Natural killer cell (primary cell): ENCODE results near the gene SLCO4A1. TPM values are rescaled to one million over a fixed set of nuclear protein-coding genes. Genes with fewer than 3 reads are reported as not detected.

Experiments used
- ATAC-seq, 3 donors: fragments of 150-1000 bp in 2 of 3; fragments of 200-7000 bp in 1 of 3; cut with Tn5 transposase; 1 replicate in 1 of 3; 2 replicates in 2 of 3; pipeline ENCODE4 v1.10.0; 2021; ENCODE audit warnings: mild to moderate bottlenecking in 2 of 3, moderate library complexity in 2 of 3
- DNase-seq, 2 donors: peaks; one replicate each; pipeline versions ENCODE4 v3.0.0 to v3.0.0-alpha.2; 2013 to 2021; ENCODE audit warnings: mixed read lengths in 1 of 2
- H3K27ac ChIP-seq: one replicate; pipeline ENCODE4 v1.5.1; 2013; ENCODE audit warnings: mild to moderate bottlenecking, low read length
- H3K27me3 ChIP-seq: one replicate; pipeline ENCODE4 v1.6.1; 2013; ENCODE audit warnings: low read length; ENCODE audit not compliant: control insufficient read depth, insufficient read depth
- H3K36me3 ChIP-seq: one replicate; pipeline ENCODE4 v1.6.1; 2013; ENCODE audit warnings: low read length; ENCODE audit not compliant: control insufficient read depth, insufficient read depth
- H3K4me1 ChIP-seq: one replicate; pipeline ENCODE4 v1.6.1; 2013; ENCODE audit warnings: low read length; ENCODE audit not compliant: control insufficient read depth, insufficient read depth
- H3K4me3 ChIP-seq: one replicate; pipeline ENCODE4 v1.5.1; 2013; ENCODE audit warnings: low read length
- H3K9me3 ChIP-seq: one replicate; pipeline ENCODE4 v1.6.1; 2013; ENCODE audit warnings: low read length; ENCODE audit not compliant: control insufficient read depth, insufficient read depth
- H3K27ac Mint-ChIP-seq, 2 donors: one replicate each; pipeline ENCODE4 v1.8.0; 2022; ENCODE audit warnings: mild to moderate bottlenecking in 2 of 2, mixed read lengths in 2 of 2, moderate library complexity in 1 of 2
- H3K27me3 Mint-ChIP-seq, 2 donors: one replicate each; pipeline ENCODE4 v1.8.0; 2022; ENCODE audit warnings: low read depth in 2 of 2, mixed read lengths in 2 of 2
- H3K36me3 Mint-ChIP-seq: one replicate; pipeline ENCODE4 v1.8.0; 2022; ENCODE audit warnings: mixed read lengths
- H3K4me1 Mint-ChIP-seq, 2 donors: one replicate each; pipeline ENCODE4 v1.8.0; 2022; ENCODE audit warnings: mixed read lengths in 2 of 2
- H3K4me3 Mint-ChIP-seq: one replicate; pipeline ENCODE4 v1.8.0; 2022; ENCODE audit warnings: mild to moderate bottlenecking, moderate library complexity, mixed read lengths
- H3K9me3 Mint-ChIP-seq, 2 donors: one replicate each; pipeline ENCODE4 v1.8.0; 2022; ENCODE audit warnings: mixed read lengths in 2 of 2
- CTCF ChIP-seq: fragments of 200-600 bp; IDR thresholded peaks from one replicate; pipeline ENCODE4 v1.8.0; 2022; ENCODE audit warnings: antibody characterized with exemption
- WGBS: methylation state at CpG from one replicate; pipeline ENCODE4 v1.1.7; 2013; ENCODE audit warnings: missing lambda C conversion rate; ENCODE audit not compliant: insufficient coverage; 5-methylcytosine and 5-hydroxymethylcytosine counted together
- intact Hi-C: fragments of 100-400 bp; cut with micrococcal nuclease; formaldehyde crosslinking; loops from one replicate; pipeline ENCODE4 v1.14.2; 2022
- total RNA-seq, 4 donors: library from RNA; stranded (reverse); fragments of 120-200 nt in 1 of 4; gene quantifications; one replicate each; pipeline versions ENCODE4 v1.2.3 to v1.2.4, GENCODE V29; 2013 to 2022

Gene SLCO4A1
- total RNA-seq, 3 donors from 2014 or later (not counting 1 experiment from before 2014, with no cell fraction given): 0.59 to 1.4 (median 1.1) TPM

GRCh38 chr20:62646851-62647520 lies 4.7 kb downstream of the SLCO4A1 start:
- intact Hi-C loops: no loop called here
- WGBS: 87% methylated on average over 12 of the region's 12 CpGs
- ATAC-seq (no peak), DNase-seq (no peak)
- peaks cover 50% of the 10 kb centered on the region for H3K4me1 ChIP-seq
- H3K4me1 Mint-ChIP-seq: peaks cover 11 to 23% of the 10 kb centered on the region in 2 donors
- no peaks in the 10 kb centered on the region for H3K27me3 Mint-ChIP-seq
- no peak overlapping the region for H3K27ac Mint-ChIP-seq
- H3K36me3 Mint-ChIP-seq: no peaks in the 10 kb centered on the region
- peaks cover 4% of the 10 kb centered on the region for H3K27me3 ChIP-seq
- no peaks in the 10 kb centered on the region for H3K9me3 ChIP-seq
- H3K9me3 Mint-ChIP-seq: no peaks in the 10 kb centered on the region
- H3K36me3 ChIP-seq: no peaks in the 10 kb centered on the region
- H3K4me3 ChIP-seq: no peak overlapping the region
- TF ChIP-seq CTCF: no peak
- no peak overlapping the region for H3K4me3 Mint-ChIP-seq
- H3K27ac ChIP-seq: no peak overlapping the region

- DNase-seq: no peak
- H3K9me3 Mint-ChIP-seq: no peaks in the 10 kb centered on the region
- H3K4me1 ChIP-seq: peaks cover 58% of the 10 kb centered on the region
- no peaks in the 10 kb centered on the region for H3K9me3 ChIP-seq
- H3K27me3 ChIP-seq: peaks cover 4% of the 10 kb centered on the region
- intact Hi-C loops: no loop called here
- H3K4me3 Mint-ChIP-seq: no peak overlapping the region
- WGBS: 96% methylated on average over 25 of the region's 25 CpGs
- no peak for ATAC-seq
- H3K27ac Mint-ChIP-seq: no peak overlapping the region
- H3K36me3 ChIP-seq: no peaks in the 10 kb centered on the region
- TF ChIP-seq CTCF: no peak
- no peaks in the 10 kb centered on the region for H3K27me3 Mint-ChIP-seq
- no peak overlapping the region for H3K27ac ChIP-seq
- H3K36me3 Mint-ChIP-seq: no peaks in the 10 kb centered on the region
- H3K4me1 Mint-ChIP-seq: peaks cover 18 to 25% of the 10 kb centered on the region in 2 donors
- no peak overlapping the region for H3K4me3 ChIP-seq
Measured at GRCh38 chr20:62647521-62648317, 5.4 kb downstream of the SLCO4A1 start.

- no peak overlapping the region for H3K4me3 Mint-ChIP-seq
- DNase-seq (no peak), ATAC-seq (no peak)
- no peaks in the 10 kb centered on the region for H3K9me3 ChIP-seq
- no peaks in the 10 kb centered on the region for H3K9me3 Mint-ChIP-seq
- WGBS: 92% methylated on average over 21 of the region's 21 CpGs
- H3K27ac Mint-ChIP-seq: no peak overlapping the region
- no peak for TF ChIP-seq CTCF
- intact Hi-C loops: no loop called here
- H3K36me3 ChIP-seq: no peaks in the 10 kb centered on the region
- H3K4me1 ChIP-seq: peaks cover 58% of the 10 kb centered on the region
- no peak overlapping the region for H3K27ac ChIP-seq
- H3K27me3 ChIP-seq: peaks cover 2% of the 10 kb centered on the region
- H3K27me3 Mint-ChIP-seq: no peaks in the 10 kb centered on the region
- peaks cover 19 to 20% of the 10 kb centered on the region in 2 donors for H3K4me1 Mint-ChIP-seq
- H3K4me3 ChIP-seq: no peak overlapping the region
- no peaks in the 10 kb centered on the region for H3K36me3 Mint-ChIP-seq
Measured at GRCh38 chr20:62648318-62648995, 6.2 kb downstream of the SLCO4A1 start.
